Neutrophil (primary cell): ENCODE data around the gene ARL6IP5.

Experiments used
- H3K27ac ChIP-seq: fragments of 200-600 bp; sonication (generic); 2 replicates; pipeline ENCODE4 v1.5.1; 2016; ENCODE audit warnings: mild to moderate bottlenecking, moderate library complexity
- H3K27me3 ChIP-seq: fragments of 200-600 bp; sonication (generic); 2 replicates; pipeline ENCODE4 v1.6.0; 2016; ENCODE audit warnings: mild to moderate bottlenecking
- H3K36me3 ChIP-seq: fragments of 200-600 bp; sonication (generic); 2 replicates; pipeline ENCODE4 v1.5.1; 2017
- H3K4me1 ChIP-seq, 2 experiments: fragments of 200-600 bp in 1 of 2; sonication (generic) in 1 of 2; 1 replicate in 1 of 2; 2 replicates in 1 of 2; pipeline versions ENCODE4 v1.5.1 to v1.6.1; 2013 to 2016; ENCODE audit warnings: low read depth in 1 of 2, low read length in 1 of 2, mild to moderate bottlenecking in 1 of 2, moderate library complexity in 1 of 2; ENCODE audit not compliant: control insufficient read depth in 1 of 2, insufficient read depth in 1 of 2
- H3K4me3 ChIP-seq, 2 experiments: fragments of 200-600 bp in 1 of 2; sonication (generic) in 1 of 2; 1 replicate in 1 of 2; 2 replicates in 1 of 2; pipeline ENCODE4 v1.5.1; 2013 to 2016; ENCODE audit warnings: low read depth in 1 of 2, low read length in 1 of 2, mild to moderate bottlenecking in 1 of 2, moderate library complexity in 1 of 2
- H3K9me3 ChIP-seq: fragments of 200-600 bp; sonication (generic); 2 replicates; pipeline ENCODE4 v1.5.1; 2016
- CTCF ChIP-seq: fragments of 200-600 bp; sonication (generic); IDR thresholded peaks from 2 replicates; pipeline ENCODE4 v1.5.1; 2016; ENCODE audit warnings: antibody characterized with exemption

ARL6IP5 gene

GRCh38 chr3:69103123-69103522 lies 18.4 kb downstream of the ARL6IP5 start:
- peaks cover 49% of the 10 kb centered on the region for H3K36me3 ChIP-seq

GRCh38 chr3:69104586-69104985 lies 19.8 kb downstream of the ARL6IP5 start:
- Histone ChIP-seq H3K4me1 (no peaks in the 10 kb centered on the region), H3K9me3 (no peaks in the 10 kb centered on the region), H3K4me3 (no peak overlapping the region), H3K27ac (no peak overlapping the region), H3K36me3 (peaks cover 46% of the 10 kb centered on the region), H3K27me3 (no peaks in the 10 kb centered on the region)
- no peak for TF ChIP-seq CTCF

More at GRCh38 chr3:69103123-69103522, 18.4 kb downstream of the ARL6IP5 start:
- H3K4me3 ChIP-seq: no peak overlapping the region
- no peaks in the 10 kb centered on the region for H3K27me3 ChIP-seq
- no peak for TF ChIP-seq CTCF
- H3K27ac ChIP-seq: no peak overlapping the region
- H3K4me1 ChIP-seq: no peaks in the 10 kb centered on the region
- H3K9me3 ChIP-seq: no peaks in the 10 kb centered on the region

- Histone ChIP-seq H3K27ac (peak overlapping the region; percentile 8), H3K9me3 (no peaks in the 10 kb centered on the region), H3K4me1 (no peaks in the 10 kb centered on the region), H3K27me3 (no peaks in the 10 kb centered on the region), H3K4me3 (no peak overlapping the region), H3K36me3 (peaks cover 46% of the 10 kb centered on the region)
- no peak for TF ChIP-seq CTCF
These were observed 20.6 kb downstream of the ARL6IP5 start for GRCh38 chr3:69105320-69105719.

- no peak overlapping the region for H3K27ac ChIP-seq
- no peaks in the 10 kb centered on the region for H3K4me1 ChIP-seq
- H3K9me3 ChIP-seq: no peaks in the 10 kb centered on the region
- TF ChIP-seq CTCF: no peak
- no peak overlapping the region for H3K4me3 ChIP-seq
- peaks cover 33% of the 10 kb centered on the region for H3K36me3 ChIP-seq
- H3K27me3 ChIP-seq: no peaks in the 10 kb centered on the region
These were observed 23.1 kb downstream of the ARL6IP5 start for GRCh38 chr3:69107841-69108240.

GRCh38 chr3:69108811-69109210 lies 24.1 kb downstream of the ARL6IP5 start:
- no peaks in the 10 kb centered on the region for H3K9me3 ChIP-seq
- TF ChIP-seq CTCF: no peak
- no peaks in the 10 kb centered on the region for H3K4me1 ChIP-seq
- no peaks in the 10 kb centered on the region for H3K27me3 ChIP-seq
- H3K36me3 ChIP-seq: peaks cover 24% of the 10 kb centered on the region
- H3K27ac ChIP-seq: no peak overlapping the region
- no peak overlapping the region for H3K4me3 ChIP-seq
